SK-N-SH (cell line): ENCODE results near the gene KCTD8. TPM values are rescaled to one million over a fixed set of nuclear protein-coding genes. Genes with fewer than 3 reads are reported as not detected.

Experiments
- CTCF ChIA-PET: fragments of 300-600, 350-600 bp; formaldehyde crosslinking; extraction: SDS; loops from one replicate; lab custom pipeline; 2021; lab: Yijun Ruan, JAX
- POLR2A ChIA-PET: fragments of 350-600 bp; sonication (Branson Sonifier 250); formaldehyde crosslinking; extraction: SDS; loops from one replicate; lab custom pipeline; 2020; ENCODE audit warnings: antibody characterized with exemption, inconsistent platforms; lab: Yijun Ruan, JAX
- DNase-seq: peaks from one replicate; pipeline ENCODE4 v3.0.0; 2012
- H2AFZ ChIP-seq: fragments of 200-600 bp; sonication (generic); 2 replicates; pipeline ENCODE4 v1.8.1; 2016; ENCODE audit warnings: antibody characterized with exemption, mild to moderate bottlenecking, low read depth
- H3F3A ChIP-seq: fragments of 200-600 bp; sonication (generic); replicated peaks from 2 replicates; pipeline ENCODE3; 2016; ENCODE audit warnings: antibody characterized with exemption, mild to moderate bottlenecking; ENCODE audit not compliant: insufficient read depth
- H3K27ac ChIP-seq, 2 experiments: fragments of 200-500 bp in 1 of 2; fragments of 200-600 bp in 1 of 2; sonication (Bioruptor generic) in 1 of 2; sonication (generic), shearing (Covaris generic) in 1 of 2; 2 replicates each; pipeline versions ENCODE4 v1.5.1 to v1.6.1; 2014 to 2016; ENCODE audit warnings: low read depth in 2 of 2, inconsistent platforms in 1 of 2, low read length in 1 of 2, mild to moderate bottlenecking in 1 of 2, mixed read lengths in 1 of 2
- H3K27me3 ChIP-seq: fragments of 200-600 bp; sonication (generic), shearing (Covaris generic); 2 replicates; pipeline ENCODE4 v1.6.1; 2016; ENCODE audit warnings: mixed run types; ENCODE audit not compliant: insufficient read depth
- H3K36me3 ChIP-seq, 2 experiments: fragments of 200-500 bp in 1 of 2; fragments of 200-600 bp in 1 of 2; sonication (Bioruptor generic) in 1 of 2; sonication (generic) in 1 of 2; replicated peaks in 1 of 2; 2 replicates each; pipeline versions ENCODE3 to v1.5.1; 2014 to 2016; ENCODE audit warnings: low read length in 1 of 2, mild to moderate bottlenecking in 1 of 2; ENCODE audit not compliant: insufficient read depth in 2 of 2, control insufficient read depth in 1 of 2
- H3K4me1 ChIP-seq, 2 experiments: fragments of 200-500 bp in 1 of 2; fragments of 200-600 bp in 1 of 2; sonication (Bioruptor generic) in 1 of 2; sonication (generic), shearing (Covaris generic) in 1 of 2; 2 replicates each; pipeline versions ENCODE4 v1.5.1 to v1.6.1; 2014 to 2016; ENCODE audit warnings: low read depth in 1 of 2, low read length in 1 of 2, mixed run types in 1 of 2; ENCODE audit not compliant: insufficient read depth in 2 of 2, control insufficient read depth in 1 of 2
- H3K4me2 ChIP-seq: fragments of 200-600 bp; sonication (generic), shearing (Covaris generic); 2 replicates; pipeline ENCODE4 v1.6.1; 2017; ENCODE audit warnings: mixed run types
- H3K4me3 ChIP-seq, 2 experiments: fragments of 200-500 bp in 1 of 2; fragments of 200-600 bp in 1 of 2; sonication (Bioruptor generic) in 1 of 2; sonication (generic), shearing (Covaris generic) in 1 of 2; 2 replicates each; pipeline versions ENCODE4 v1.5.1 to v1.8.1; 2014 to 2016; ENCODE audit warnings: low read depth in 2 of 2, inconsistent platforms in 1 of 2, low read length in 1 of 2, mild to moderate bottlenecking in 1 of 2, mixed read lengths in 1 of 2, moderate library complexity in 1 of 2
- H3K79me2 ChIP-seq: fragments of 200-600 bp; sonication (generic); 2 replicates; pipeline ENCODE4 v1.8.1; 2017; ENCODE audit warnings: mild to moderate bottlenecking; ENCODE audit not compliant: insufficient read depth
- H3K9ac ChIP-seq: fragments of 200-600 bp; sonication (generic); 2 replicates; pipeline ENCODE4 v1.6.1; 2017; ENCODE audit warnings: mixed run types
- H3K9me2 ChIP-seq: fragments of 200-600 bp; sonication (generic); 2 replicates; pipeline ENCODE4 v1.6.1; 2017; ENCODE audit warnings: mixed run types
- H3K9me3 ChIP-seq: fragments of 200-600 bp; sonication (generic); 2 replicates; pipeline ENCODE4 v1.6.1; 2017; ENCODE audit warnings: mixed run types, mild to moderate bottlenecking, moderate library complexity
- H4K20me1 ChIP-seq: fragments of 200-600 bp; sonication (generic); 2 replicates; pipeline ENCODE4 v1.6.1; 2017; ENCODE audit warnings: mild to moderate bottlenecking, mixed run types; ENCODE audit not compliant: insufficient read depth
- CTCF ChIP-seq: fragments of 200-600 bp; sonication (generic); IDR thresholded peaks from 2 replicates; pipeline ENCODE4 v1.6.1; 2017; ENCODE audit warnings: antibody characterized with exemption, mild to moderate bottlenecking, moderate library complexity
- ELF1 ChIP-seq: IDR thresholded peaks from 2 replicates; pipeline ENCODE4 v1.4.0; 2012
- EP300 ChIP-seq, 2 experiments: IDR thresholded peaks; 2 replicates each; pipeline versions ENCODE4 v1.4.0 to v1.6.1; 2012; ENCODE audit warnings: borderline replicate concordance in 1 of 2, low read depth in 1 of 2, low read length in 1 of 2
- FOXJ3 ChIP-seq: sonication (generic); formaldehyde crosslinking; IDR thresholded peaks from 2 replicates; pipeline ENCODE4 v1.5.1; 2020; ENCODE audit warnings: mild to moderate bottlenecking, missing genetic modification reagents
- FOXM1 ChIP-seq: IDR thresholded peaks from 2 replicates; pipeline ENCODE4 v1.4.0; 2012; ENCODE audit warnings: low read depth, mild to moderate bottlenecking
- GABPA ChIP-seq: IDR thresholded peaks from 2 replicates; pipeline ENCODE4 v1.4.0; 2012; ENCODE audit warnings: low read depth, mild to moderate bottlenecking
- JUND ChIP-seq: IDR thresholded peaks from 2 replicates; pipeline ENCODE4 v1.4.0; 2012
- MAX ChIP-seq: IDR thresholded peaks from 2 replicates; pipeline ENCODE4 v1.4.0; 2012; ENCODE audit warnings: low read depth
- NFIC ChIP-seq: IDR thresholded peaks from 2 replicates; pipeline ENCODE4 v1.4.0; 2012; ENCODE audit warnings: borderline replicate concordance
- POLR2AphosphoS5 ChIP-seq: IDR thresholded peaks from 2 replicates; pipeline ENCODE4 v1.6.1; 2012; ENCODE audit warnings: low read depth, low read length
- RCOR1 ChIP-seq: fragments of 150-350 bp; IDR thresholded peaks from 2 replicates; pipeline ENCODE4 v1.6.1; 2017; ENCODE audit warnings: antibody characterized with exemption, low read length
- REST ChIP-seq: IDR thresholded peaks from 2 replicates; pipeline ENCODE4 v1.6.1; 2012; ENCODE audit warnings: mild to moderate bottlenecking, low read depth, low read length, moderate library complexity
- RXRA ChIP-seq: IDR thresholded peaks from 2 replicates; pipeline ENCODE4 v1.4.0; 2012; ENCODE audit warnings: low read depth, mild to moderate bottlenecking, borderline replicate concordance
- SMC3 ChIP-seq: IDR thresholded peaks from 2 replicates; pipeline ENCODE4 v1.6.1; 2012; ENCODE audit warnings: low read depth, low read length, improper control_type of control experiment
- TAF1 ChIP-seq: IDR thresholded peaks from 2 replicates; pipeline ENCODE4 v1.6.1; 2012; ENCODE audit warnings: low read depth, mild to moderate bottlenecking, low read length, moderate library complexity, borderline replicate concordance
- TEAD4 ChIP-seq: IDR thresholded peaks from 2 replicates; pipeline ENCODE4 v1.4.0; 2012; ENCODE audit warnings: mild to moderate bottlenecking, borderline replicate concordance; ENCODE audit not compliant: insufficient read depth
- YY1 ChIP-seq: IDR thresholded peaks from 2 replicates; pipeline ENCODE4 v1.4.0; 2012; ENCODE audit warnings: low read depth, mild to moderate bottlenecking
- WGBS: methylation state at CpG from one replicate; pipeline ENCODE4 v1.1.6; 2017; ENCODE audit warnings: low lambda C conversion rate; 5-methylcytosine and 5-hydroxymethylcytosine counted together
- polyA plus RNA-seq, 3 experiments: library from polyadenylated mRNA; depleted of rRNA; stranded (reverse); fragments of >200 nt; gene quantifications; 2 replicates each; pipeline ENCODE4 v1.2.3, GENCODE V29; 2012
- TF ChIP-seq, protein P1 (sequence below): IDR thresholded peaks from 2 replicates; pipeline ENCODE4 v1.4.0; 2012; ENCODE audit warnings: low read depth, borderline replicate concordance

Gene KCTD8
- polyA plus RNA-seq, 1 of the 3 experiments (the other 2 are of a cell fraction): not detected

- Histone ChIP-seq H4K20me1 (no peaks in the 10 kb centered on the region), H3K27me3 (no peaks in the 10 kb centered on the region), H3K9ac (no peak overlapping the region), H3K9me2 (no peaks in the 10 kb centered on the region), H3F3A (no peaks in the 10 kb centered on the region), H3K79me2 (no peaks in the 10 kb centered on the region), H3K27ac (no peak overlapping the region), H2AFZ (no peak overlapping the region), H3K36me3 (no peaks in the 10 kb centered on the region), H3K4me3 (no peak overlapping the region), H3K4me2 (no peak overlapping the region), H3K4me1 (no peaks in the 10 kb centered on the region), H3K9me3 (no peaks in the 10 kb centered on the region)
- ChIA-PET CTCF (no interaction called here), POLR2A (no interaction called here)
- no peak for DNase-seq
- 8% methylated on average over 4 of the region's 4 CpGs for WGBS
- TF ChIP-seq EP300 (IDR thresholded peaks at IDR 0.05; ENCODE audit: borderline replicate concordance in 1 of 2, low read depth in 1 of 2, low read length in 1 of 2) (no peak), JUND (no peak), GABPA (no peak), ELF1 (no peak), FOXM1 (no peak), SMC3 (no peak), NFIC (no peak), RXRA (no peak), MAX (no peak), POLR2AphosphoS5 (no peak), TAF1 (no peak), CTCF (no peak), FOXJ3 (no peak)
- TF ChIP-seq, protein P1, sequence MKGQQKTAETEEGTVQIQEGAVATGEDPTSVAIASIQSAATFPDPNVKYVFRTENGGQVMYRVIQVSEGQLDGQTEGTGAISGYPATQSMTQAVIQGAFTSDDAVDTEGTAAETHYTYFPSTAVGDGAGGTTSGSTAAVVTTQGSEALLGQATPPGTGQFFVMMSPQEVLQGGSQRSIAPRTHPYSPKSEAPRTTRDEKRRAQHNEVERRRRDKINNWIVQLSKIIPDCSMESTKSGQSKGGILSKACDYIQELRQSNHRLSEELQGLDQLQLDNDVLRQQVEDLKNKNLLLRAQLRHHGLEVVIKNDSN: no peak
These were observed 227.2 kb downstream of the KCTD8 start for GRCh38 chr4:44221407-44221806.

- no peak overlapping the region for H3K4me3 ChIP-seq
- H2AFZ ChIP-seq: no peak overlapping the region
- H3K4me1 ChIP-seq: no peaks in the 10 kb centered on the region
- POLR2A ChIA-PET: no interaction called here
- no peaks in the 10 kb centered on the region for H3K9me3 ChIP-seq
- no peaks in the 10 kb centered on the region for H3K9me2 ChIP-seq
- no peak overlapping the region for H3K9ac ChIP-seq
- no peak for TF ChIP-seq RCOR1
- no peak for TF ChIP-seq CTCF
- no peak for TF ChIP-seq REST
- TF ChIP-seq NFIC: no peak
- no peak for TF ChIP-seq EP300 (IDR thresholded peaks at IDR 0.05; ENCODE audit: borderline replicate concordance in 1 of 2, low read depth in 1 of 2, low read length in 1 of 2)
- no peak for TF ChIP-seq TEAD4
- no peak for TF ChIP-seq YY1
- no peak for TF ChIP-seq FOXM1
- TF ChIP-seq, all 33 proteins: peak for 0
- Histone ChIP-seq H3K36me3 (no peaks in the 10 kb centered on the region), H3K27ac (no peak overlapping the region), H3K4me2 (no peak overlapping the region), H3K79me2 (no peaks in the 10 kb centered on the region), H3K27me3 (no peaks in the 10 kb centered on the region), H4K20me1 (no peaks in the 10 kb centered on the region), H3F3A (no peaks in the 10 kb centered on the region)
- CTCF ChIA-PET: interaction anchor here (1.0 kb wide), 1 partner anchor 11 kb away, joined by 3 read pairs; no protein-coding TSS in a partner anchor
- no peak for DNase-seq
These were observed 237.9 kb downstream of the KCTD8 start for GRCh38 chr4:44210750-44211149.
